ENCODE measurements around the gene BAIAP2L1.

BAIAP2L1 gene

GRCh38 chr7:98418636-98419315 lies 17.9 kb upstream of the BAIAP2L1 start (continued):
- TF ChIP-seq PRDM10 (tag by site-specific recombination; IDR thresholded peaks at IDR 0.05), result peak; percentile 74
- peak; percentile 99 for TF ChIP-seq KLF17 (tag by site-specific recombination; IDR thresholded peaks at IDR 0.05)
- TF ChIP-seq ZNF366 (tag by site-specific recombination; conservative IDR thresholded peaks at IDR 0.05), result peak; percentile 34; the same call in 1 of the 2 replicates
- TF ChIP-seq ZNF629 (tag by site-specific recombination; IDR thresholded peaks at IDR 0.05), result peak; percentile 97
- no peak for TF ChIP-seq ZNF350 (tag by site-specific recombination; IDR thresholded peaks at IDR 0.05)
- no peak for TF ChIP-seq ZNF670 (tag by site-specific recombination; IDR thresholded peaks at IDR 0.05; ENCODE audit: low read depth)
- TF ChIP-seq HIC1 (tag by site-specific recombination; IDR thresholded peaks at IDR 0.05), result peak; percentile 60; the same call in 1 of the 2 replicates
- TF ChIP-seq ZNF398 (tag by site-specific recombination; IDR thresholded peaks at IDR 0.05), result no peak
- TF ChIP-seq GLIS1 (tag by site-specific recombination; IDR thresholded peaks at IDR 0.05), result peak; percentile 74
- no peak for TF ChIP-seq ZNF24 (tag by site-specific recombination; IDR thresholded peaks at IDR 0.05)
- TF ChIP-seq HOXD13 (CRISPR knock-in tag; IDR thresholded peaks at IDR 0.05; ENCODE audit: borderline replicate concordance), result no peak
- no peak for TF ChIP-seq PRDM1 (tag by site-specific recombination; IDR thresholded peaks at IDR 0.05)
- no peak for TF ChIP-seq ZNF311 (tag by site-specific recombination; IDR thresholded peaks at IDR 0.05; ENCODE audit: borderline replicate concordance)
- TF ChIP-seq ZNF148 (tag by site-specific recombination; IDR thresholded peaks at IDR 0.05; ENCODE audit: borderline replicate concordance), result no peak
- no peak for TF ChIP-seq ZNF600 (tag by site-specific recombination; IDR thresholded peaks at IDR 0.05)
- TF ChIP-seq ZNF362 (tag by site-specific recombination; IDR thresholded peaks at IDR 0.05), result no peak
- TF ChIP-seq KLF7 (tag by site-specific recombination; IDR thresholded peaks at IDR 0.05; ENCODE audit: borderline replicate concordance), result no peak
- no peak for TF ChIP-seq OVOL3 (tag by site-specific recombination; IDR thresholded peaks at IDR 0.05)
- TF ChIP-seq ZBTB48 (tag by site-specific recombination; IDR thresholded peaks at IDR 0.05), result no peak
- TF ChIP-seq ZNF473 (tag by site-specific recombination; IDR thresholded peaks at IDR 0.05), result no peak
- TF ChIP-seq KLF8 (tag by site-specific recombination; IDR thresholded peaks at IDR 0.05), result 0 out of 2 replicates have a peak, but pooled peaks have one; percentile 39
- TF ChIP-seq OSR2 (tag by site-specific recombination; IDR thresholded peaks at IDR 0.05), result no peak
- no peak for TF ChIP-seq ZSCAN16 (tag by site-specific recombination; IDR thresholded peaks at IDR 0.05)
- TF ChIP-seq ATF2 (tag by site-specific recombination; IDR thresholded peaks at IDR 0.05; ENCODE audit: low read depth), result peak; percentile 97
- TF ChIP-seq GLIS2 (tag by site-specific recombination; IDR thresholded peaks at IDR 0.05), result 0 out of 2 replicates have a peak, but pooled peaks have one; percentile 39
- TF ChIP-seq ZNF561 (tag by site-specific recombination; IDR thresholded peaks at IDR 0.05; ENCODE audit: borderline replicate concordance), result no peak
